ENCODE results near the gene GNG7.
"Not testable (repeated sequence)": the region's sequence is repeated elsewhere in the genome, so short reads cannot be mapped to it uniquely, and the experiment has no call there.

GNG7 gene

DNA sequence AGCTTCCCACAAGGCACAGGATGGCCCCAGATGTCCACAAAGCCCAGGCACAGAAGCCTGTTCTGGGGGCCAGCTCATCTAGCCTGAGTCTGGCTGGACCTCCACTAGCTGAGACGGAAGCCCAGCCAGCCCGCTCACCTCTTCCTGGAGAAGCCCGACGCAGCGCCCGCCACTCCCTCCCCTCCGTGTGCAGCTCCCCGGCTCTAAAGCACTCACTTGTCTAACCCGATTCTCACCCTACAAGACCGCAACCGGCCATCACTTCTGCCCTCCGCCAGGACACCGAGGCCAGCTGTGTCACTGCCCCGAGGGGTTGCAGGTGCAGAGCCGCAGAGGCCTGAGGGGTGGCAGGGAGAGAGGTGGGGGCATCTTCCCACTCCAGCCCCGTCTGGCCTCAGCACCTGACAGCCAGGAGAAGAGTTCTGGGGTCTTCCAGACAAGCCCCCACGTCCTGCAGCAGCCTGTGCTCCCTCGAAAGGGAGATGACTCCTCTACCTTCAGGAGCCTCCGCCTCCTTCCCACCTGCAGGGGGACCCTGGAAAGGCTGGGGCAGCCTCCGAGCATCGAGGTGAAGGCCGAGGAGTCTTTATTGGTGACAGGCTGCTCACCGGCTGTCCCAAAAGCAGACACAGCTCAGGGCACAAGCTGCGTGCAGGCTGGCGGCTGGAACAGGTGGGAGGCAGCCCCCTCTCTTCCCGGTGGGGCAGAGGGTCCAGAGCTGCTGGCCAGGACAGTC is 24.6 kb upstream of the GNG7 start:
- DNase-seq (ENCODE audit: low read depth, low spot score): no peak

DNA sequence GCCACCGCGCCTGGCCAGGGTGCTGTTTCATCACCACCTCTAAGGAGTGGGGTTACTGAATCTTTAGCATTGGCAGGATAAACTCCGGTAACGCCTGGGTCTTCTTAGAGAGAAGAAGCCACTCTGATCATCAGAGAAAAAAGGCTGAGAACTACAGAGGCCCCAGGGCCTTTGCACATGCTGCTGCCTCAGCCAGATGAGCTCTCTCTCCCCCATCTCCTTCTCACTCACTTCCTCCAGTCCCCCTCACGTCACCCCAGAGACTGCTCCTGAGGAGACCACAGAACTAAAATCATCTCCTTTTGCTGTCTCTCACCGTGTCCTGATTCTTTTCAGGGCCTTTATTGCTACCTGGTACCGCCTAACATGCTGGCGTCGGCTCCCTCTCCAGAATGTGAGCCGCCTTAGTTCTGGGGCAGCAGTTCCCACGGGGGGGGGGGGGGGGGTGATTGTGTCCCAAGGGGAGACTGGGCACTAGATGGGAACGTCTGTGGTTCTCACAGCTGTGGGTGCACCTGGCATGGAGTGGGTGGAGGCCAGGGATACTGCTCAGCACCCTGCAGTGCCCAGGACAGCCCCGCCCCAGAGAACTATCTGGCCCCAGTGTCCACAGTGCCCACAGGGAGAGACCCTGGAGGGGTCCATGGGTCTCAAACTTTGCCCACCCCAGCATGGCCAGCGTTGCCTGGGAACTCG is 23.8 kb upstream of the GNG7 start:
- DNase-seq (ENCODE audit: low read depth, low spot score): no peak

DNA sequence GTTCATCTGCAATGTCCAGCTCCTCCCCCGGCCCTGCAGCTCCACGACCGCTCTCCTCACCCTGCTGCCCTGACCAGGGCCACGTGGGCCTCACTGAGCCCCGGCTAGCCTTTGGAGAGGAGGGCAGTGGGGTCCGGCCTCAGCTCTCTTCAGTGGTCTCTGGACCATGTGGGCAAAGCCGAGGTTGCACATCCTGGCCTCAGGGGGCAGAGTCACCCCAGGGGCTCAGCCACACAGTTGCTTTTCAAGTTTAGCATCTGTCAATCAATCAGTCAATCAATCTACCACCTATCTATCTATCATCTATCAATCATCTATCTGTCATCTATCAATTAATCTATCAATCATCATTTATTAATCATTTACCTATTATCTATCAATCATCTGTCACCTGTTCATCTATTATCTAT is 21.7 kb upstream of the GNG7 start:
- no peak for DNase-seq (ENCODE audit: low read depth, low spot score)

DNA sequence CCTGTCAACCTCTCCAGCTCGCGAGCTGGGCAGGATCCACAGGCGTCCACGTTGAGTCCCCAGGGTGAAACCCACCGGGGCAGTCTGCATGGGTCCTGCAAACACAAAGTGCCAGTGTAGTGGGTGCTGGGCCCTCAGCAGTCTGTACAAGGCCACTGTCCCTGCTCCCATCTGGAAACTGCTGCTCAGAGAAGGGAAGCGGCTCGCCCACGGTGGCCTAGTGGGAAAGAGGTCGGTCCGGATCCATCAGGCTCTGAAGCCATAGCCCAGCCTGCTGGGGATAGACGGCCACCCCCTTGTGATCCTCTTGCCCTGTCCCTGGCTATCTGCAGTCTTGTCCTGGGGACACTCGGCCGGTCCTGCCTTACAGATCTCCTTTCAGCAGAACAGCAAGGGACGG is 21.3 kb upstream of the GNG7 start:
- DNase-seq (ENCODE audit: low read depth, low spot score): no peak

DNA sequence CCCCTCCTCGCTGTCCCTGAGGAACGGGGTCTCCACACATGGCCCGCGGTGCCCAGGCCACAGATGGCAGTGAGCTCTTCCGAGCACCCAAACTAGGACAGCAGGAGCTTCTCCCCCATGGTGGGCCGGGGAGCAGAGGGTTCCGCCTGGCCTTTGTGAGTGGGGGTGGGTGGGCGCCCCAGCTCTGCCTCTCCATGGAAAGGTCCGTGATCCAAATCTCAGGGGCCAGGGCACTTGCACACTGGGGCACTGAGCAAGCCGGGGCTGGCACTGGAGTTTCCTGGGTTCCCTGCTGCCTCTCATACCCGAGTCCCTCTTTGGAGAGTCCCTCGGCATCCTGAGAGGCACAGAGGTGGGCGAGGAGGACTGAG is 20.8 kb upstream of the GNG7 start:
- no peak for DNase-seq (ENCODE audit: low read depth, low spot score)

DNA sequence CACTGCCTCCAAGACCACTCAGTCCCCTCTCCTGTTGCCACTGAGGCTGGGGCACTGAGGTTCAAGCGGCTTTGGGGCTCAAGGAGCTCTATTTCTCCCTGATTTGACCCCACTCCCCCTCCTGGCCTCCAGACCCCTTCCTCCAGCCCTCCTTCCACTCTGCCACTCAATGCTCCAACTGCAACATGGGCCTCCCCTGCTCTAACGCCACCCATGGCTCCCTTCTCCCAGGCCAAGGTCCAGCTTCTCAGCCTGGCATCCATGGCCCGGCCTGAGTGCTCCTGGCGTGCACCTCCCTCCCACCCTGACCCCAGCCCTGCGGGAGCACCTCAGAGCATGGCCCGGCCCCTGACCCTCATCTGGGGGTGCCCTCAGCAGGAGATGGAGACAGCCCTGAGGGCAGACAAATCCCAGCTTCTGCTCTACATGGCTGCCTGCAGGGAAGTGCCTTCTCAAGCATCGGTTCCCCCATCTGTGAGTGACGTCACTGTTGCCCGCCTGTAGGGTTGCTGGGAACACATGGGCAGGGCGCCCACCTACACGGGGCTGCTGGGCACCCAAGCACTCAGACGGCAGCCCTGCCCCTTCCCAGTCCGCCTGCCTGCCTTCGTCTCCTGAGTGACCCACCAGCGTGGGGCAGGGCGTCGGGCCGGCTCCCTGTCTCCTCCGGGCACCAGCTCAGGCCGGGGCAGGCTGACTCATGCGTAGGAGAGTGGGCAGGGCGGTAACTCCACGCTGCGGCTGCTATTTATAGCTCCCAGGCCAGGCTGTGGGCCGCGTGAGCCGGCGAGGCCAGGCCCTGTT is 20.2 kb upstream of the GNG7 start:
- no peak for DNase-seq (ENCODE audit: low read depth, low spot score)

DNA sequence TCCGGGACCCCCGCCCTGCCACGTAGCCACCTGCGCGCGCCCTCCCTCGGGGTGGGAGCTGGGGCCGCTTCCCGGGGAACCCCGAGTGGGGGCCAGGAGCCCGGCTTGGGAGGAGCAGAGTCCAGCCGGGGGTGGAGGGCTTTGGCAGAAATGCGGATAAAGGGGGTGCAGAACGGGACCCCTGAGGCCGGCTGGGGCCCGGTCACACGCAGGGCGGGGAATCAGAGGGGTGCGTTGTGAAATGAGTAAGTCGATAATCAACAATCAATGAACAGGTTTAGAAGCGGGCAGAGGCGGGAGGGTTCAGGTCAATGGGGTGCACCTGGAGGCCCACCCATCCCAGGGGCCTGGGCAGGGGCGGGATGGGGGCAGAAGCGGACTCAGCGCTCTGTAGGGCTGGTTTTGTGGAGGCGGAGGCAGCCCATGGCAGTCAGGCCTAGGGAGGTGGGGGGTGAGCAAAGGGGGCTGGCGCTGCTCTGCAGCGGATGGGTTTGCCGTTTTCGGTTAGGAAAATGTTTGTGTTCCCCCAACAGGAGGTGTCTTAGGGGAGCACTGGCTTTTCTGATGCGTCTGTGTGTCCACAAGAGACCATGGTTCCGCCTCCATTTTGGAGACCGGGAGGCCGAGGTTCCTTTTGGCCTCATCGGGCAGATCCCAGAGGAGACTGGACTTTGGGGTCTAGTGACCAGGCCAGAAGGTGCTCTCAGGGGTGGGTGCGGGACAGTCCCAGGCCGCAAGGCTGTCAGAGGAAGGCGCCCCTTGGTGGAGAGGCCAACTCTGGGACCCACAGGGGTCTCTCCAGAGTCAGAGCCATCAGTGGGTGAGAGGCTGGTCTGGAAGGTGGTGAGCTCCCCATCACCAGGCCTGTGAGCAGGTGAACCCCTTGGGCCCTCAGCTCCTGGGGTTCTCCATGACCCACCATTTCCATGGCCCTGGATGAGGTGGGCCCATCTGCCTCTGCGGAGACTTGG is 19.4 kb upstream of the GNG7 start:
- DNase-seq (ENCODE audit: low read depth, low spot score): no peak

DNA sequence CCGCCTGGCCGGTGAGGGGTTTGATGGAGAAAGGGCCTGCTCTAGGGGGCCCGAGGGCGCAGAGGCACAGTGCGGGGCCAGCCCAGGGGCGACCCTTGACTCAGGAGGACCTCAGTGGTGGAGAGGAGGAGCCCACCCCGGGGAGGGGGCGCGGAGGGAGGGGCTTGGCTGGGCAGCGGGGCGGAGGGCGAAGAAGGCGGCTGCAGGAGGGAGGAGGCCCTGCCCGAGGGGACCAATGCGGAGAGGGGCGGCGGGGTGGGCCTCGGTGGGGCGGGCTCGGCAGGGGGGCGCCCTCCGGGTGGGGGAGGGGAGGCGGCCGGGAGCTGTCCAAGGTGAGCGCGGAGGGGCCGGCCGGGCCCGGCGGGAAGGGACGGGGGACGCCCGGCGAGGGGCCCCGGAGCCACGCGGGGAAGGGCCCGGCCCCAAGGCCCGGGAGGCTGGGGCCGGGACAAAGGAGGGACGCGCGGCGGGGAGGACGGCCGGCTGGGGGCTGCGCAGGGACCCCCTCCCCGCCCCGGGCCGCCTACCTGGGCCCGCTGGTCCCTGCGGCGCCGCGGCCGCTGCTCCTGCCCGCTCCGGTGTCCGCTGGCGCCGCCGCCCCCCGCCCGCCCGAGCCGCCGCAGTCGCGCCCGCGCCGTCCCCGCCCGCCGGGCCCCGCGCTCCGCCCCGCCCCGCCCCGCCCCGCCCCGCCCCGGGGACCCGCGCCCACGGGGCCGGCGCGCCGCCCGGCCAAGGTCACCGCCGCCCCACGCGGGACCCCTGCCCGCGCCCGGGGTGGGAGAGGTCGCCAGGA is 18.5 kb upstream of the GNG7 start, which contains the start of gene DIRAS1:
Gene DIRAS1 (minus strand): TSS at position 596 of the 793 bp plus-strand sequence. CDS start 3,566 bp downstream, outside the sequence.
- no peak for DNase-seq (ENCODE audit: low read depth, low spot score)

DNA sequence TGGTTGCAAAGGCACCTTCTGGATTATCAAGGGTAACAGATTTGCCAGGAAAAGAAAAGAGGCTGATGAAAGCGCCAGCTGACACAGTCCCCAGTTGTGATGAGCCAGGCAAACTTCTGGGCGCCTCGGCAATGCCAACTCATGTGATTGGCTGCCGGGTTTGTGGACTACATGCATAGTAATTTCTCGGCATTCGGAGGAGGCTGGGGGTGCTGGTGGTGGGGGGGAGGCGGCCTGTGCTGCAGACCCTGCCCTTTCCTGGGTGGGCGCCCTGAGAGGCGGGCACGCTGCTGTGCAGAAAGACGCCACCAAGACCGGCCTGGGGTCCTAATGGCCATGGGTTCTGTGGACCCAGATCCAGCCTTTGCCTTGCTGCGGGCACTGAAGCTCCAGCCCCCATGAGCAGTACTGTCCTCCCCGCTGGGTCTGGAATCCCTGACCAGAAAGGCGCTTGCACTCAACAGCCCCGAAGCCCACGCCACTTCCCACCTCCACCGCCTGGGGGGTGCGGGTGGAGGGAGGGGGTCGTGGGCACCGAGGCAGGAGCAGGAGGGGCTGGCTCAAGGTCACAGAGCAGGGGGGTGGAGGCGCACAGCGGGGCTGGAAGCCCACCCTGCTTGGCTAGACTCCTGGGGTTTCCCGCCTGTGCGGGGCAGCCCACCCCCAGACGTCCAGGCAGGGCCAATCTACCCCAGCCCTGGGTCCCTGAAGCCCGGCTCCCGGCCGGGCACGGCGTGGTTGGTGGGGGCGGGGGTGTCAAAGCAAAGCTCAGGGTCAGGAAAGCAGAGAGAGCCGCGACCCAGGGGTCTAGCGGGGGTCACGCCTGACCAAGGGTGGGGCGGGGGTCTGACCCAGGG is 17.7 kb upstream of the GNG7 start:
- DNase-seq (ENCODE audit: low read depth, low spot score): no peak

DNA sequence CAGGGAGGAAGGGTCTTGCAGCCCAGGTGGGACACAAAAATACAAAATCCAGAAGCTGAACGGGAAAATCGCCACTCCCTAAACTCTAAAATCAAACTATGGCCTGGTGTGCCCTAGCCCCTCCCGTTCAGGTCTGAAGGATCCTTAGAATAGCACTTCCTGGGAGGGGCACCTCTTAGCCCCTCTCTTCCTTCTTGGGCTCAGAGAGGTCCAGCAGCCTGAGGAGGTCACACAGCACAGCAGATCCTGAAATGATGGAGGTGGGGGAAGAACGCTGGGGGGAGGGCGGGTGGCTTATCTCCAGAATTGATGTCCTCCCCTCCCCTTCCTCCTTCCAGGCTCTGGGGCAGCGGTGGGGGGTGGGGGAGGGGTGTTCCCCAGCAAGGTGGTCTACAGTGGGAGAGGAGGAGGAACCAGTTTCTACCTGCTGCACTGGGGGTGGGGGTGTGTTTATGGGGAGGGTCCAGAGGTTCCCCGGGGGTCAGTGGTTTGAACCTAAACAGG is 16.8 kb upstream of the GNG7 start:
- DNase-seq (ENCODE audit: low read depth, low spot score): no peak

DNA sequence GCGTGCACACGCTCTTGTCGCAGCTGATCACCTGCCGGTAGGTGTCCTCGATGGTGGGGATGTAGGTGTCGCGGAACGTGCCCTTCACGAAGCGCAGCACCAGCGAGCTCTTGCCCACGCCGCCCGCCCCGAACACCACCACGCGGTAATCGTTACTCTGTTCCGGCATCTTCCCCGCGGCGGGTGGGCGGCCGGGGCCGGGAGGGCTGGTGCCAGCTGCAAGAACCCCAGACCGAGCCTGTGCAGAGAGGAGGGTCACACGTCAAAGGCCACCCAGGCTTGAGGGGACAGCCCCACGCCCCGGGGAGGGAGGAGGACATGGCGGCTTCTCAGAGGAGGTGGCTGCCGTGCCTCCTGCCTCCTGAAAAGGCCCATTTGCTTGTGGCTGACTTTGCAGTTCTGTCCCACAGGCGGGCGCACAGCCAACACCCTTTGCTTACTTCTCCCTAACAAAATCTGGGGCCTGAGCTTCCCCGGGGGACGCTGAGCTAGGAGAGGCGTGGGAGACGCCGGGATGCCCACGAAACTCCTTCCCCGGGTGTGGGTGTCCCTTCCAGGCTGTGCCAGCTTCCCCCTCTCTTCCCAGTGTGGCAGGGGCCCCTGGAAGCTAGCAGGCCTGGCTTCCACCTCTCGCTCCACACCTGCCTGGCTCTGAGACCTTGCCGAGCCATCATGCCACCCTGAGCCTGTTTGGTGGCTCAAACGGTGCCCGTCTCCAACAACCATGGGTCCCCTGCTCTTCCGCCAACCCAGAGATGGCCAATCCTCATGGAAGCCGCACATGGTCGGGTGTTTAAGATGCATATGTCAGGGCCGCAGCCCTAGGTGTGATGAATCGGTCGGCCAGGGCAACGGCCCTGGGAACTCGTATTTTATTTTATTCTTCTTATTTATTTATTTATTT is 15.4 kb upstream of the GNG7 start:
- DNase-seq (ENCODE audit: low read depth, low spot score): no peak

DNA sequence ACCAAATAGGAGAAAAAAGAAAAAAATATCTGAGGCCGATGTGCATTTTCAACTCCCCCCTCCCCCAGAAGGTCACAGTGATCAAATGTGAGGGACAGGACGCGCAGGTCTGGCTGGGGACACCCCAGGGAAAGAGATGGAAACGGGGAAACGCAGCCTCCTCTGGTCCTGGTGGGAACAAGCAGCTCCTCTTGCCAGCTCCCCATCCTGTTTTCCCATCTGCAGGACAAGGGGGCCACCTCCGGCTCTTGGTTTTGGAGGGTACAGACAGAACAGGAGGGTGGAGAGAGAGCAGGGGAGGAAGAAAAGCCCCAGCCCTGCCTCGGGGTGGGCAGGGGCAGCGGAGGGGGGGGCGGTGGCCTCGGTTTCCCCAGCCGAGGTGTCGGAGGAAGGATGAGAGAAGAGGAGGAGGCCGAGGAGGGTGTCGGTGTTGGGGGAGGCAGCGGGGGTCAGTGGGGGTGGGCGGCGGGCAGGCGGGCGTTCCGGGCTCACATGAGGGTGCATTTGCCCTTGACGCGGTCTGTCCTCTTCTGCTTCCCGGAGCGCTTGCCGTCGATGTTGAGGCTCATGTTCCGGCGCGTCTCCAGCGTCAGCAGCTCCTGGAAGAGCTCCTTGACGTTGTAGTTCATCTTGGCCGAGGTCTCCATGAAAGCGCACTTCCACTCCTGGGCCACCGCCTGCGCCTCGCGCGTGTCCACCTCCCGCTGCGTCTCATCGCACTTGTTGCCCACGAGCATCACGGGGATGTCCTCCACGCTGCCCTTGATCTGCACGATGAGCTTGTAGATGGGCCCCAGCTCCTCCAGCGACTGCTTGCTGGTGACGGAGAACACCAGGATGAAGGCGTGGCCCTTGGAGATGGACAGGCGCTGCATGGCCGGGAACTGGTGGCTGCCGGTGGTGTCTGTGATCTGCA is 14.5 kb upstream of the GNG7 start:
- DNase-seq (ENCODE audit: low read depth, low spot score): no peak

DNA sequence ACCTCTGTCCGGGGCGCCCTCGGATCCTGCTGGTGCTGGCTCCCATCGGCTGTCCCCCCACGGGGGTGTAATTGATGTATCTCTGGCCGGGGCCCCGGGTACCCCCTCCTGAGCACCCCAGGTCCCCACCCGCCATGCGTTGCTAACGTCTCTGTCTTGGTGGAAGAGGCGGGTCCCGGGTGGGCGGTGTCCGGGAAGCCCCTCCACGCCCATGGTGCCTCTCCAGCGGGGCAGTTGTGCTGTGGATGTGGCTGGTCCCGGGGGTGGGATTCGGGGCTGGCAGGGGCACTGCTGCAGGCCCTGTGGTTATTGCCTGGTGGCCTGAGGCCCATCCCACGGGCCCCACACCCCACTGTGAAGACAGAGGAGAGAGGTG is 13.8 kb upstream of the GNG7 start:
- no peak for DNase-seq (ENCODE audit: low read depth, low spot score)

DNA sequence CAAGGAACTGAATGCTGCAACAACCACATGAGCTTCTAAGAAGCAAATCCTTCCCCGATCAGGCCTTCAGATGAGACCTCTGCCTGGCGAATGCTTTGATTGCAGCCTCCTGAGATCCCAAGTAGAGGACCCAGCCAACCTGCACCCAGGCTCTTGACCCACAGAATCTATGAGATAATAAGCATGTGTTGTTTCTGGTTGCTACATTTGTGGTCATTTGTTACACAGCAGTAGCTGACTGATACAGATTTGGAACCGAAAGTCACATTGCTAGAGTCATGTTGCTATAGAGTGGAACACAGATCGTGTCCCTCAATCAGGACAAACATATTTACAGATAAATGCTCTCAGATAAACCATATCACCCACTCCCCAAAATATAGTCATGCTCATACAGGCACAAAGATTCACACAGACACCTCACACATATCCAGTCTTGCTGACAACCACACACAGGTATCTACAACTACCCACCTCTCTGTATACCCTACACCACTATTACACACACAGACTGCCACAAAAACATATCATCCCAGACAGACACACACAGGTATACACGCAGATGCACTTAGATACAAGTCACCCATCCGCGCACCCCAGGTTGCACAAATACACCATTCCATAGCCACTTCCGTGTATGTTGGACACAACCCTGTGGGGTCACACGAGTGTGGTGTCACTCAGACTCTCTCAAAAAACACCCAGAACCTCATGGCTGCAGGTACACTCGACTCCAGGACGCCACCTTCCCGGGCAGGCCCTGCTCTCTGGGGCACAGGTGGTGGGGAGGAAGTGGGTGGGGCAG is 13.2 kb upstream of the GNG7 start:
- DNase-seq (ENCODE audit: low read depth, low spot score): no peak

DNA sequence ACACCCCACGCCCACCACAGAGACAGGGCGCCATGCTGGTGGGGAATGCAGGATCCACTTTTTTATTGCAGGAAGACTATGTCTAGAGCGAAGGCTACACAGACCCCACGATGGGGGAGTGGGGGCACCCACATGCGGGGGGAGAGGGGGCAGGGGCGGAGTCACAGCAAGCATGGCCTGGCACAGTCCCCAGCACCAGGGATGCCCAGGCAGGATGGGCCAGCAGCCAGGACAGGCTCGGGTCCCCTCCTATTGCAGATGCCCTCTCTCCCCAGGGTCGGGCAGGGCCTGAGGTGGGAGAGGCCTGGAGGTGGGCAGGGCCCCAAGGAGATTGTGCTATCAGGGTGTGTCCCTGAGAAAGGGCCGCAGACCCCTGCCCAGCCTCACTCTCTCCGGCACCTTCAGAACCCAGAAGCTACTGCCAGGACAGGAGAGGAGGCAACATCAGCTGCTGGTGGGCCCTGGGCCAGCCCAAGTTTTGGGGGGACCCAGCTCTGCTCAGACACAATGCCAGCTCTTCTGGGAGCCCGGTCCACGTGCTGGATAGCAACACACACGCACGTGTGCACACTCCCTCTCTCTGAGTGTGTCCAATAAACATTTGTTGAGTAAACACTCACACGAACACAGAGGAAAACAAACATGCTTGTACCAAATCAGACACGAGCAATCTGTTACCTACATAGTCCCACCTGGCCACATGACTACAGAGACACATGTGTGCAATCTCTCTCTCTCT is 12.2 kb upstream of the GNG7 start:
- DNase-seq (ENCODE audit: low read depth, low spot score): no peak

DNA sequence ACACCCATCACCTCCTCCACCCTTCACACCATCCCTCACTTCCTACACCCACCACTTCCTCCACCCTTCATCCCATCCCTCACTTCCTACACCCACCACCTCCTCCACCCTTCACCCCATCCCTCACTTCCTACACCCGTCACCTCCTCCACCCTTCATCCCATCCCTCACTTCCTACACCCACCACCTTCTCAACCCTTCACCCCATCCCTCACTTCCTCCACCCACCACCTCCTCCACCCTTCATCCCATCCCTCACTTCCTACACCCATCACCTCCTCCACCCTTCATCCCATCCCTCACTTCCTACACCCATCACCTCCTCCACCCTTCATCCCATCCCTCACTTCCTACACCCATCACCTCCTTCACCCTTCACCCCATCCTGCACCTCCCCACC is 11.6 kb upstream of the GNG7 start:
- DNase-seq (ENCODE audit: low read depth, low spot score): not testable (repeated sequence)
